Measurements from ENCODE around the gene CDON. TPM values are rescaled to one million over a fixed set of nuclear protein-coding genes. Genes with fewer than 3 reads are reported as not detected.

Gene CDON
- total RNA-seq, 1 experiment from 2014 or later, result 17.2 TPM

DNA sequence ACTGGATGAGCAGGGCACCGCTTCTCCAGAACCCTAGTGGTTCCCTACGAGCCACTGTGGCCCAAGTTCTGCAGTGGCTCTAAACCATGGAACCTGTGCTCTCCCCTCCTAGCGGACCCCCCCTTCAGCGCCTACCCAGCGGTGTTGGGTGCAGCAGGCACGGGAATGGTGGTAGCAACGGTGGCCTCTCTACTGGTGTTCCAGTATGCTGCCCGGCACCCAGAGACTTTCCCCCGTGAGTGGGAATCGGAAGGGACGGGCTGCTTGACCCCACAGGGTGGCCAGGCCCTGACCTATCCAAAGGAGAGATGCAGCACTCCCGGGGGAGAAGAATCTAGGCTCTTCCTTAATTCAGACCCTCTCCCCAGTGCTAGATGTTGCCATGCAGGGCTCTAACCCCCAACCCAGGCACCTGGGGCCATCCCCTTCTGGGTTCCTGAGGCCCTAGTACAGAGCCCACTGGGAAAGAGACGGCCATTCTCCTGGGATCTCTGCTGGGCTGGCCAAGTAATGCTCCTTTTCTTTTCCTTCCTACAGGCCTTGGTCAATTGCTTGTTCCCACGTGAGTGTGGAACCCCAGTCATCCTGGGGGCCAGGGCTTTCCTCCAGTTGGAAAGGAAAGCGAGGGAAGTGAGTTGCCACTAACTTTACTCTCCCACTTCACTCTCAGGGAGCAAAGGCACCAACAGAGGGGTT, 107.6 kb downstream of the CDON start:
- Histone ChIP-seq H3K18ac (ENCODE audit: insufficient read length, low read depth, low read length) (no peak overlapping the region), H3K79me1 (ENCODE audit: insufficient read depth, low read depth, low read length, poor library complexity, severe bottlenecking) (no peaks in the 10 kb centered on the region), H3K23me2 (ENCODE audit: insufficient read length, low read depth, low read length, poor library complexity, severe bottlenecking) (no peaks in the 10 kb centered on the region), H3K9me3 (ENCODE audit: control insufficient read depth, low read depth, low read length) (no peaks in the 10 kb centered on the region), H4K8ac (replicated peaks; ENCODE audit: insufficient read length, low read depth, low read length) (no peak overlapping the region), H3K4me1 (ENCODE audit: insufficient read depth, low read length) (no peaks in the 10 kb centered on the region), H3K14ac (ENCODE audit: insufficient read depth, low read length) (no peak overlapping the region), H3K27me3 (ENCODE audit: insufficient read depth, low read length) (no peaks in the 10 kb centered on the region), H4K20me1 (ENCODE audit: control insufficient read depth, insufficient read depth, insufficient read length) (no peaks in the 10 kb centered on the region), H2AFZ (ENCODE audit: low read length) (no peak overlapping the region), H2BK5ac (ENCODE audit: insufficient read length, low read length) (no peak overlapping the region), H4K91ac (ENCODE audit: insufficient read length, low read depth, low read length) (no peak overlapping the region), H2BK120ac (ENCODE audit: low read depth, low read length, poor library complexity, severe bottlenecking) (no peak overlapping the region), H3K56ac (ENCODE audit: insufficient read length, low read depth, low read length) (no peak overlapping the region), H3K4me2 (ENCODE audit: insufficient read depth, insufficient read length, low read length) (no peak overlapping the region), H4K5ac (ENCODE audit: insufficient read length, low read depth, low read length) (no peak overlapping the region), H3T11ph (ENCODE audit: low read length) (no peak overlapping the region), H2BK20ac (ENCODE audit: low read depth, low read length, poor library complexity, severe bottlenecking) (no peak overlapping the region), H2AK5ac (ENCODE audit: insufficient read length, low read length) (no peak overlapping the region), H3K4ac (ENCODE audit: low read depth, low read length) (no peak overlapping the region), H3K23ac (ENCODE audit: insufficient read length, low read depth, low read length) (no peak overlapping the region), H3K79me2 (ENCODE audit: insufficient read depth, low read length) (no peaks in the 10 kb centered on the region), H3K9ac (ENCODE audit: extremely low read depth, insufficient read length, low read length) (no peak overlapping the region), H2BK12ac (ENCODE audit: insufficient read length, low read depth, low read length) (no peak overlapping the region), H2BK15ac (ENCODE audit: low read depth, low read length) (no peak overlapping the region), H3K27ac (ENCODE audit: insufficient read length, low read depth, low read length) (no peak overlapping the region)
- Mint-ChIP-seq H3K4me1 (peaks cover 8 to 16% of the 10 kb centered on the region in 2 experiments), H3K9me3 (no peaks in the 10 kb centered on the region), H3K4me3 (no peak overlapping the region), H3K36me3 (ENCODE audit: insufficient read depth in 1 of 3, low read depth in 3 of 3) (peaks cover 0 to 20% (median 2%) of the 10 kb centered on the region in 3 experiments; a peak in 4 of 7 replicates), H3K27me3 (ENCODE audit: low read depth) (no peaks in the 10 kb centered on the region; the same call in 1 of the 2 replicates), H3K27ac (no peak overlapping the region)
- no CpG with 5 or more reads among the region's 15 CpGs for WGBS (ENCODE audit: extremely low coverage, insufficient read length, low lambda C conversion rate)
- TF ChIP-seq CTCF (conservative IDR thresholded peaks at IDR 0.05), result no peak
- DNase-seq, result no peak

Data from H9 (cell line).